A549 (cell line): ENCODE results near the gene FLYWCH1. TPM values are rescaled to one million over a fixed set of nuclear protein-coding genes. Genes with fewer than 3 reads are reported as not detected.

Experiments
- ATAC-seq, 2 experiments: fragments of 200-7000 bp in 1 of 2; fragments of >200 bp in 1 of 2; cut with Nextera tagmentation in 1 of 2; cut with Tn5 transposase in 1 of 2; 3 replicates each; pipeline versions ENCODE4 v1.8.0 to v1.9.1; 2018 to 2020; ENCODE audit warnings: mild to moderate bottlenecking in 1 of 2, moderate library complexity in 1 of 2
- CTCF ChIA-PET: fragments of 300-600 bp; sonication (Branson Sonifier 250); formaldehyde crosslinking; extraction: SDS; loops from one replicate; lab custom pipeline; 2021; ENCODE audit warnings: antibody characterized with exemption, inconsistent platforms; lab: Yijun Ruan, JAX
- POLR2A ChIA-PET: fragments of 350-600 bp; formaldehyde crosslinking; extraction: SDS; loops from one replicate; lab custom pipeline; 2021; ENCODE audit warnings: antibody characterized with exemption, inconsistent platforms; lab: Yijun Ruan, JAX
- DNase-seq, 2 experiments: peaks; one replicate each; pipeline versions ENCODE4 v3.0.0 to v3.0.0-alpha.2; 2011 to 2016; ENCODE audit warnings: low read depth in 1 of 2, low spot score in 1 of 2
- FAIRE-seq: peaks from 2 replicates; lab custom pipeline; 2011; peaks lifted over from hg19 to GRCh38; lab: Jason Lieb, UNC
- H3K27ac ChIP-seq, 2 experiments: fragments of >200 bp; sonication (Bioruptor Twin); formaldehyde crosslinking; 3 replicates each; pipeline ENCODE4 v1.5.1; 2016 to 2017
- H3K4me1 ChIP-seq: fragments of >200 bp; sonication (Bioruptor Twin); formaldehyde crosslinking; 3 replicates; pipeline ENCODE4 v1.6.1; 2016
- H3K4me2 ChIP-seq: fragments of >200 bp; sonication (Bioruptor Twin); formaldehyde crosslinking; 3 replicates; pipeline ENCODE4 v1.6.1; 2016
- H3K4me3 ChIP-seq: fragments of >200 bp; sonication (Bioruptor Twin); formaldehyde crosslinking; 3 replicates; pipeline ENCODE4 v1.5.1; 2016
- H3K9me3 ChIP-seq: fragments of >200 bp; sonication (Bioruptor Twin); formaldehyde crosslinking; 3 replicates; pipeline ENCODE4 v1.6.1; 2016
- CBX2 ChIP-seq: fragments of 200-600 bp; sonication (generic); IDR thresholded peaks from 2 replicates; pipeline ENCODE4 v1.6.1; 2016; ENCODE audit warnings: low read depth, mild to moderate bottlenecking, borderline replicate concordance
- CBX8 ChIP-seq: fragments of 200-600 bp; sonication (generic); IDR thresholded peaks from 2 replicates; pipeline ENCODE4 v1.6.1; 2016
- CHD2 ChIP-seq: fragments of 150-350 bp; IDR thresholded peaks from 2 replicates; pipeline ENCODE4 v1.6.1; 2014; ENCODE audit warnings: low read length; ENCODE audit not compliant: partially characterized antibody
- CHD4 ChIP-seq: fragments of 200-600 bp; sonication (generic); IDR thresholded peaks from 2 replicates; pipeline ENCODE4 v1.6.1; 2016; ENCODE audit warnings: antibody characterized with exemption, mild to moderate bottlenecking, borderline replicate concordance
- E2F6 ChIP-seq: IDR thresholded peaks from 2 replicates; pipeline ENCODE4 v1.6.1; 2012; ENCODE audit warnings: low read depth, borderline replicate concordance
- ELK1 ChIP-seq: fragments of 150-350 bp; IDR thresholded peaks from 2 replicates; pipeline ENCODE4 v1.6.1; 2014; ENCODE audit warnings: low read depth, mild to moderate bottlenecking, low read length
- EP300 ChIP-seq, 2 experiments: fragments of >200 bp; sonication (Bioruptor Twin); formaldehyde crosslinking; IDR thresholded peaks; 2 replicates in 1 of 2; 3 replicates in 1 of 2; pipeline ENCODE4 v1.6.1; 2016 to 2017
- ESRRA ChIP-seq: fragments of 150-350 bp; IDR thresholded peaks from 2 replicates; pipeline ENCODE4 v1.6.1; 2014; ENCODE audit warnings: mild to moderate bottlenecking, low read length, borderline replicate concordance
- FOSB ChIP-seq: fragments of 250-450 bp; sonication (Bioruptor Pico); IDR thresholded peaks from 2 replicates; pipeline ENCODE4 v1.5.0; 2020; ENCODE audit warnings: mild to moderate bottlenecking, moderate library complexity
- FOXS1 ChIP-seq: fragments of 250-450 bp; sonication (Bioruptor Pico); IDR thresholded peaks from 2 replicates; pipeline ENCODE4 v1.5.0; 2020; ENCODE audit warnings: mild to moderate bottlenecking, moderate library complexity
- HDAC2 ChIP-seq: fragments of 200-600 bp; sonication (generic); IDR thresholded peaks from 2 replicates; pipeline ENCODE4 v1.6.1; 2016
- HES2 ChIP-seq: fragments of >200 bp; sonication (Bioruptor Twin); formaldehyde crosslinking; IDR thresholded peaks from 2 replicates; pipeline ENCODE4 v1.6.1; 2016
- HEYL ChIP-seq: fragments of 250-450 bp; sonication (Bioruptor Pico); IDR thresholded peaks from 2 replicates; pipeline ENCODE4 v1.8.0; 2021; ENCODE audit warnings: mild to moderate bottlenecking, moderate library complexity
- HOXA7 ChIP-seq: fragments of 250-450 bp; sonication (Bioruptor Pico); IDR thresholded peaks from 2 replicates; pipeline ENCODE4 v1.5.0; 2020; ENCODE audit warnings: mild to moderate bottlenecking, moderate library complexity
- HOXB13 ChIP-seq: fragments of 250-450 bp; sonication (Bioruptor Pico); IDR thresholded peaks from 2 replicates; pipeline ENCODE4 v1.5.0; 2020; ENCODE audit warnings: low read depth, mild to moderate bottlenecking, moderate library complexity
- KDM5A ChIP-seq: fragments of 200-600 bp; sonication (generic); IDR thresholded peaks from 2 replicates; pipeline ENCODE4 v1.6.1; 2016; ENCODE audit warnings: antibody characterized with exemption, mild to moderate bottlenecking
- MAX ChIP-seq: IDR thresholded peaks from 2 replicates; pipeline ENCODE4 v1.6.1; 2012
- MAZ ChIP-seq: fragments of 150-350 bp; IDR thresholded peaks from 2 replicates; pipeline ENCODE4 v1.6.1; 2014; ENCODE audit warnings: antibody characterized with exemption, low read depth, low read length, borderline replicate concordance
- NPAS2 ChIP-seq: fragments of 250-450 bp; sonication (Bioruptor Pico); IDR thresholded peaks from 2 replicates; pipeline ENCODE4 v1.8.0; 2022; ENCODE audit warnings: mild to moderate bottlenecking, moderate library complexity, borderline replicate concordance
- PBX3 ChIP-seq: IDR thresholded peaks from 2 replicates; pipeline ENCODE4 v1.6.1; 2012
- PHF8 ChIP-seq: fragments of 200-600 bp; sonication (generic); IDR thresholded peaks from 2 replicates; pipeline ENCODE4 v1.6.1; 2016; ENCODE audit warnings: low read depth, mild to moderate bottlenecking, antibody characterized with exemption, moderate library complexity, borderline replicate concordance
- POLR2AphosphoS2 ChIP-seq: conservative IDR thresholded peaks from 2 replicates; pipeline ENCODE4 v1.6.1; 2012; ENCODE audit warnings: low read length, improper control_type of control experiment, inconsistent platforms
- RARB ChIP-seq: fragments of 250-450 bp; sonication (Bioruptor Pico); IDR thresholded peaks from 2 replicates; pipeline ENCODE4 v1.8.0; 2021; ENCODE audit warnings: mild to moderate bottlenecking, moderate library complexity
- RCOR1 ChIP-seq: fragments of 150-350 bp; IDR thresholded peaks from 2 replicates; pipeline ENCODE4 v1.6.1; 2014; ENCODE audit warnings: antibody characterized with exemption, low read length, low read depth
- REST ChIP-seq: fragments of 200-600 bp; sonication (generic); IDR thresholded peaks from 2 replicates; pipeline ENCODE4 v1.6.1; 2016; ENCODE audit warnings: antibody characterized with exemption, mild to moderate bottlenecking, moderate library complexity
- RFX5 ChIP-seq: fragments of 450-650 bp; IDR thresholded peaks from 2 replicates; pipeline ENCODE4 v1.7.1; 2014; ENCODE audit warnings: antibody characterized with exemption, mild to moderate bottlenecking, moderate library complexity
- RNF2 ChIP-seq: fragments of 200-600 bp; sonication (generic); IDR thresholded peaks from 2 replicates; pipeline ENCODE4 v1.6.1; 2016; ENCODE audit warnings: low read depth, mild to moderate bottlenecking, antibody characterized with exemption, moderate library complexity, borderline replicate concordance
- TP53 ChIP-seq: fragments of 250-450 bp; sonication (Bioruptor Pico); IDR thresholded peaks from 2 replicates; pipeline ENCODE4 v1.5.0; 2021; ENCODE audit warnings: mild to moderate bottlenecking, moderate library complexity
- USF2 ChIP-seq: fragments of 450-650 bp; IDR thresholded peaks from 2 replicates; pipeline ENCODE4 v1.6.1; 2014; ENCODE audit warnings: antibody characterized with exemption
- ZC3H11A ChIP-seq: fragments of 450-650 bp; IDR thresholded peaks from 2 replicates; pipeline ENCODE4 v1.6.1; 2014; ENCODE audit warnings: antibody characterized with exemption, mild to moderate bottlenecking
- ZFP36 ChIP-seq: fragments of 450-650 bp; IDR thresholded peaks from 2 replicates; pipeline ENCODE4 v1.6.1; 2014; ENCODE audit warnings: borderline replicate concordance; ENCODE audit not compliant: partially characterized antibody
- ZSCAN20 ChIP-seq: fragments of 250-450 bp; sonication (Bioruptor Pico); IDR thresholded peaks from 2 replicates; pipeline ENCODE4 v1.8.0; 2022; ENCODE audit warnings: mild to moderate bottlenecking, moderate library complexity
- WGBS: methylation state at CpG from one replicate; pipeline ENCODE4 v1.1.6; 2017; ENCODE audit errors: missing lambda C conversion rate; 5-methylcytosine and 5-hydroxymethylcytosine counted together
- polyA plus RNA-seq, 4 experiments: library from polyadenylated mRNA; depleted of rRNA in 3 of 4; stranded (reverse); fragments of >200 nt; fragmentation: RNase III in 1 of 4; extraction: RNeasy Plus Mini Kit Qiagen cat#74134 plus additional on column Dnase treatment in 1 of 4; gene quantifications; 2 replicates in 3 of 4; 3 replicates in 1 of 4; pipeline ENCODE4 v1.2.3, GENCODE V29; 2011 to 2017

The FLYWCH1 gene
- polyA plus RNA-seq, 2 of the 4 experiments (the other 2 are of a cell fraction), result 9.3 to 22.5 TPM

GRCh38 chr16:2867987-2868789, 43.5 kb upstream of the FLYWCH1 start:
- FAIRE-seq, result no peak
- TF ChIP-seq POLR2AphosphoS2, result no peak
- peak; percentile 95 for TF ChIP-seq PHF8
- TF ChIP-seq KDM5A, result peak; percentile 95
- 0 out of 2 replicates have a peak, but pooled peaks have one; percentile 80 for TF ChIP-seq HEYL (CRISPR knock-in tag)
- TF ChIP-seq PBX3, result peak; percentile 49; the same call in 1 of the 2 replicates
- TF ChIP-seq RNF2, result no peak
- no peak for TF ChIP-seq USF2
- TF ChIP-seq CHD4, result no peak
- no peak for TF ChIP-seq CBX8
- no peak for TF ChIP-seq ZFP36
- TF ChIP-seq CHD2, result no peak
- TF ChIP-seq TP53, result peak; percentile 75; the same call in 1 of the 2 replicates
- TF ChIP-seq MAZ, result no peak
- TF ChIP-seq NPAS2 (CRISPR knock-in tag), result peak; percentile 36; the same call in 1 of the 2 replicates
- TF ChIP-seq ZSCAN20, result peak; percentile 63; the same call in 1 of the 2 replicates
- TF ChIP-seq HOXA7 (CRISPR knock-in tag), result no peak
- TF ChIP-seq ZC3H11A, result no peak
- TF ChIP-seq HES2, result no peak
- no peak for TF ChIP-seq RCOR1
- TF ChIP-seq EP300 (IDR thresholded peaks at IDR 0.05), result no peak
- no peak for TF ChIP-seq CBX2
- peak; percentile 7; the same call in 1 of the 2 replicates for TF ChIP-seq FOXS1 (CRISPR knock-in tag)
- TF ChIP-seq ESRRA, result no peak
- no peak for TF ChIP-seq HDAC2
- no peak for TF ChIP-seq RFX5
- no peak for TF ChIP-seq ELK1
- no peak for TF ChIP-seq E2F6
- peak; percentile 81 for TF ChIP-seq FOSB (CRISPR knock-in tag)
- no peak for TF ChIP-seq REST
- TF ChIP-seq RARB (CRISPR knock-in tag), result no peak
- TF ChIP-seq HOXB13, result peak; percentile 75; the same call in 1 of the 2 replicates
- TF ChIP-seq MAX, result peak; percentile 81

More at GRCh38 chr16:2867987-2868789, 43.5 kb upstream of the FLYWCH1 start:
- 1% methylated on average over 31 of the region's 45 CpGs for WGBS
- H3K4me3 ChIP-seq, result peak overlapping the region; percentile 59
- H3K27ac ChIP-seq, result peak overlapping the region; percentile 90 to 95
- peak overlapping the region; percentile 77 for H3K4me2 ChIP-seq
- no peaks in the 10 kb centered on the region for H3K9me3 ChIP-seq
- ATAC-seq (peak; percentile 98 to 99), DNase-seq (peak; percentile 96 to 98)
- 0 out of 3 replicates have a peak, but pooled peaks cover 3% of the 10 kb centered on the region for H3K4me1 ChIP-seq
- ChIA-PET POLR2A (interaction anchor here (0.5 to 2.4 kb wide), 16 partner anchors 12 to 330 kb away, joined by 3 to 52 read pairs (median 6); partner anchors contain the start of genes FLYWCH1, FLYWCH2, KCTD5 and PDPK1), CTCF (interaction anchor here (0.6 to 13.7 kb wide), 52 partner anchors 9 to 170 kb away, joined by 3 to 295 read pairs (median 6); partner anchors contain the start of genes ELOB, FLYWCH1, FLYWCH2 and PRSS22)
